Measurements from ENCODE around the gene ADAMTS18. TPM values are rescaled to one million over a fixed set of nuclear protein-coding genes. Genes with fewer than 3 reads are reported as not detected.

Gene ADAMTS18
- total RNA-seq, 1 donor from 2014 or later = 2.5 TPM

DNA sequence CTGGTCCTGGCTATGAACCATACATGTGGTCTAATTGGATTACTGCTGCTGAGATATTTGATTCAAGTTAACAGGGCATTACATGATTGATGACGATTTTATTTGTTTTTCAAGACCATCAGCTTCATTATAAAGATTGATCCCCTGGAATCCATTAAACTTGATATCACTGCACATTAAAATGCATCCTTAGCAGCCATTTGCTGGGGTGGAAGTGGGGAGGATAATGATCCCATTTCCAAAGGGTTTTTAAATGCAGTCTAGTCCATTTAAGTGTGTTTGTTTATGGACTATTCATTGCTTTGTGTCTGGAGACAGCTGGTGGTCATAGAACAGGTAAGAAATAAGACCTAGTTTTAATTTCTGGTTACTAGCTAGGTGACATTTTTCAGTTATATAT is 40.9 kb downstream of the ADAMTS18 start:
- no peak overlapping the region for H3K27ac ChIP-seq (ENCODE audit: low read depth, low read length)
- no peaks in the 10 kb centered on the region for H4K20me1 ChIP-seq (ENCODE audit: insufficient read depth, low read length)
- no peak overlapping the region for H3K27ac Mint-ChIP-seq (ENCODE audit: unreplicated experiment)
- H3K9me3 ChIP-seq (ENCODE audit: insufficient read depth, low read depth, low read length) = no peaks in the 10 kb centered on the region
- H3K4me1 ChIP-seq (ENCODE audit: insufficient read depth, low read length) = no peaks in the 10 kb centered on the region
- H3K4me3 ChIP-seq (ENCODE audit: insufficient read depth, low read depth, low read length) = no peak overlapping the region
- peaks cover 6% of the 10 kb centered on the region for H3K27me3 Mint-ChIP-seq (ENCODE audit: low read depth, unreplicated experiment)
- no peak overlapping the region for H3K4me3 Mint-ChIP-seq (ENCODE audit: unreplicated experiment)
- H3K4me1 Mint-ChIP-seq (ENCODE audit: low read depth, unreplicated experiment) = no peaks in the 10 kb centered on the region
- FAIRE-seq (no peak), DNase-seq (ENCODE audit: low read depth) (no peak)
- TF ChIP-seq, protein P1, sequence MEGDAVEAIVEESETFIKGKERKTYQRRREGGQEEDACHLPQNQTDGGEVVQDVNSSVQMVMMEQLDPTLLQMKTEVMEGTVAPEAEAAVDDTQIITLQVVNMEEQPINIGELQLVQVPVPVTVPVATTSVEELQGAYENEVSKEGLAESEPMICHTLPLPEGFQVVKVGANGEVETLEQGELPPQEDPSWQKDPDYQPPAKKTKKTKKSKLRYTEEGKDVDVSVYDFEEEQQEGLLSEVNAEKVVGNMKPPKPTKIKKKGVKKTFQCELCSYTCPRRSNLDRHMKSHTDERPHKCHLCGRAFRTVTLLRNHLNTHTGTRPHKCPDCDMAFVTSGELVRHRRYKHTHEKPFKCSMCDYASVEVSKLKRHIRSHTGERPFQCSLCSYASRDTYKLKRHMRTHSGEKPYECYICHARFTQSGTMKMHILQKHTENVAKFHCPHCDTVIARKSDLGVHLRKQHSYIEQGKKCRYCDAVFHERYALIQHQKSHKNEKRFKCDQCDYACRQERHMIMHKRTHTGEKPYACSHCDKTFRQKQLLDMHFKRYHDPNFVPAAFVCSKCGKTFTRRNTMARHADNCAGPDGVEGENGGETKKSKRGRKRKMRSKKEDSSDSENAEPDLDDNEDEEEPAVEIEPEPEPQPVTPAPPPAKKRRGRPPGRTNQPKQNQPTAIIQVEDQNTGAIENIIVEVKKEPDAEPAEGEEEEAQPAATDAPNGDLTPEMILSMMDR (IDR thresholded peaks at IDR 0.05; ENCODE audit: insufficient read depth, low read depth, low read length) = no peak
- no peak for TF ChIP-seq EZH2 (IDR thresholded peaks at IDR 0.05; ENCODE audit: insufficient read depth, low read length)
- no peak overlapping the region for H2AFZ ChIP-seq (ENCODE audit: low read depth, low read length)
- no peaks in the 10 kb centered on the region for H3K27me3 ChIP-seq (ENCODE audit: insufficient read depth, low read length)
- no peaks in the 10 kb centered on the region for H3K36me3 Mint-ChIP-seq (ENCODE audit: low read depth, unreplicated experiment)
- H3K9me3 Mint-ChIP-seq (ENCODE audit: unreplicated experiment) = no peaks in the 10 kb centered on the region
- no peaks in the 10 kb centered on the region for H3K79me2 ChIP-seq (ENCODE audit: insufficient read depth, low read length)
- no peak overlapping the region for H3K9ac ChIP-seq (ENCODE audit: low read length)
- no peaks in the 10 kb centered on the region for H3K36me3 ChIP-seq (ENCODE audit: insufficient read depth, low read length)
- no peak overlapping the region for H3K4me2 ChIP-seq (ENCODE audit: low read length)

DNA sequence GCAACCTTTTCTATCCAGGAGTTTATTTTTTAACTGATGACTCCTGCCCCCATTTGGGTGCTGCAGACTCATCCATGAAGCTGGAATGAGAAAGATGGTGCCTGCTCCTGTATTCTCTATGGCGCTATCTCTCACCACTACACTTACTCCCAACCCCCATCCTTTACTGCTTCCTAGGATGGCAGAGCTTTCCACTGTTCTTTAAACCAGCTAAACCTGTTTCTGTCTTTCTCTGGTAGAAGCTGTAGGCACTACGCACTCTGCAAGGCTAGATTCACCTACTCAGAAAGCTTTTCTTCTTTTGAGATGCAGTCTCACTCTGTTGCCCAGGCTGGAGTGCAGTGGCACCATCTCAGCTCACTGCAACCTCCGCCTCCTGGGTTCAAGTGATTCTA is 47.0 kb downstream of the ADAMTS18 start:
- FAIRE-seq = no peak
- Histone ChIP-seq H3K27me3 (ENCODE audit: insufficient read depth, low read length) (no peaks in the 10 kb centered on the region), H3K9me3 (ENCODE audit: insufficient read depth, low read depth, low read length) (no peaks in the 10 kb centered on the region), H4K20me1 (ENCODE audit: insufficient read depth, low read length) (no peaks in the 10 kb centered on the region), H2AFZ (ENCODE audit: low read depth, low read length) (no peak overlapping the region), H3K4me3 (ENCODE audit: insufficient read depth, low read depth, low read length) (no peak overlapping the region), H3K4me2 (ENCODE audit: low read length) (no peak overlapping the region), H3K79me2 (ENCODE audit: insufficient read depth, low read length) (no peaks in the 10 kb centered on the region), H3K36me3 (ENCODE audit: insufficient read depth, low read length) (no peaks in the 10 kb centered on the region), H3K9ac (ENCODE audit: low read length) (no peak overlapping the region), H3K27ac (ENCODE audit: low read depth, low read length) (no peak overlapping the region), H3K4me1 (ENCODE audit: insufficient read depth, low read length) (no peaks in the 10 kb centered on the region)
- TF ChIP-seq, protein P1 (IDR thresholded peaks at IDR 0.05; ENCODE audit: insufficient read depth, low read depth, low read length) = no peak
- TF ChIP-seq EZH2 (IDR thresholded peaks at IDR 0.05; ENCODE audit: insufficient read depth, low read length) = no peak
- Mint-ChIP-seq H3K36me3 (ENCODE audit: low read depth, unreplicated experiment) (no peaks in the 10 kb centered on the region), H3K9me3 (ENCODE audit: unreplicated experiment) (peaks cover 4% of the 10 kb centered on the region), H3K27me3 (ENCODE audit: low read depth, unreplicated experiment) (peaks cover 10% of the 10 kb centered on the region), H3K4me1 (ENCODE audit: low read depth, unreplicated experiment) (no peaks in the 10 kb centered on the region), H3K4me3 (ENCODE audit: unreplicated experiment) (no peak overlapping the region), H3K27ac (ENCODE audit: unreplicated experiment) (no peak overlapping the region)
- DNase-seq (ENCODE audit: low read depth) = no peak

DNA sequence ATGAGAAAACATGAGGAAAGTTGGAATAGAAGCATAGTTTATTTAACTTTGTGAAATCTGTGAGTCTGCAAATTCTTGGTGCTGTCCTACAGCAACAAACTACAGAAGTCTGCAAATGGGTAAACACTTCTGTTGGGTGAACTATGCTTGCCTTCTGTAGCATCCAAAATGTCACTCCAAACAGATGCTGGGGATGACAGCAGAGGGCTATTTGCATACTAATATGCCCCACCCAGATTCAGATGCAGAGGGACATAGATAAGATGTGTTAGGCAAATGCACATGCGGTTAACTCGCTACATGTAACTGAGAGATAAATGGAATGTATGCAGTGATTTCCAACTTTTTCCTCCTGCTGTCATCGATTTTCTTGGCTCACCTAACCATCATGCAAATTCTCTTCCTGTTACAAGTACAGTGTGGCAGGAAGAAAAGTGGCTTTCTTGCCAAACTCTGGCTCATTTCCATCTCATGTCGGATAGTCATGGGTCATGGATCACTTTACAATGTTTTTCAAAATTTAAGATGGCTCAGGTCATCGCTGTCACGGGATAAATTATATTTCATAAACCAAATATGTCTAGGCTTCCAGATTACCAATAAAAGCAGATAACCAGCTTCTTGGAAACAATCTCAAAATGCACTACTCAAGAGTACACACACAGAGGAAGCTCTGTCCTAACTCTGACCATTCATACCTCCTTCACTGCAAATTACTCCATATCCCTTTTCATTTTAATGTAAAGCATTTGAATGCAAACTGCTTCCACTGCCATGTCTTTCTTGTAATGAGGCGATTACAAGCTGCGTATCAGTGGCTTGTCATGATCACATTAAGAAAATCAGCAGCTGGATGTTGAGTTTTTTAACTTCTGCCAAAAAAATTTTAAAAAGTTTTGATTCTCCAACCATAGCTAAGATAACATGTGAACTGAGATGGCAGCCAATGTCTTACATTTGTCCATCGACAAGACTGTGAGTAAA is 47.7 kb downstream of the ADAMTS18 start:
- Histone ChIP-seq H3K9ac (ENCODE audit: low read length) (no peak overlapping the region), H2AFZ (ENCODE audit: low read depth, low read length) (no peak overlapping the region), H3K79me2 (ENCODE audit: insufficient read depth, low read length) (no peaks in the 10 kb centered on the region), H3K4me2 (ENCODE audit: low read length) (no peak overlapping the region), H3K36me3 (ENCODE audit: insufficient read depth, low read length) (no peaks in the 10 kb centered on the region), H3K9me3 (ENCODE audit: insufficient read depth, low read depth, low read length) (no peaks in the 10 kb centered on the region), H3K27ac (ENCODE audit: low read depth, low read length) (no peak overlapping the region), H3K27me3 (ENCODE audit: insufficient read depth, low read length) (no peaks in the 10 kb centered on the region), H3K4me1 (ENCODE audit: insufficient read depth, low read length) (no peaks in the 10 kb centered on the region), H3K4me3 (ENCODE audit: insufficient read depth, low read depth, low read length) (no peak overlapping the region), H4K20me1 (ENCODE audit: insufficient read depth, low read length) (no peaks in the 10 kb centered on the region)
- Mint-ChIP-seq H3K27me3 (ENCODE audit: low read depth, unreplicated experiment) (peaks cover 5% of the 10 kb centered on the region), H3K4me1 (ENCODE audit: low read depth, unreplicated experiment) (no peaks in the 10 kb centered on the region), H3K36me3 (ENCODE audit: low read depth, unreplicated experiment) (no peaks in the 10 kb centered on the region), H3K27ac (ENCODE audit: unreplicated experiment) (no peak overlapping the region), H3K4me3 (ENCODE audit: unreplicated experiment) (no peak overlapping the region), H3K9me3 (ENCODE audit: unreplicated experiment) (peaks cover 4% of the 10 kb centered on the region)
- DNase-seq (ENCODE audit: low read depth) (peak; percentile 8), FAIRE-seq (no peak)
- TF ChIP-seq, protein P1 (IDR thresholded peaks at IDR 0.05; ENCODE audit: insufficient read depth, low read depth, low read length) = no peak
- TF ChIP-seq EZH2 (IDR thresholded peaks at IDR 0.05; ENCODE audit: insufficient read depth, low read length) = no peak
